ENCODE data around the gene FARP1.

GRCh38 chr13:98479496-98480003 lies 336.7 kb downstream of the FARP1 start:
- TF ChIP-seq, protein P1, sequence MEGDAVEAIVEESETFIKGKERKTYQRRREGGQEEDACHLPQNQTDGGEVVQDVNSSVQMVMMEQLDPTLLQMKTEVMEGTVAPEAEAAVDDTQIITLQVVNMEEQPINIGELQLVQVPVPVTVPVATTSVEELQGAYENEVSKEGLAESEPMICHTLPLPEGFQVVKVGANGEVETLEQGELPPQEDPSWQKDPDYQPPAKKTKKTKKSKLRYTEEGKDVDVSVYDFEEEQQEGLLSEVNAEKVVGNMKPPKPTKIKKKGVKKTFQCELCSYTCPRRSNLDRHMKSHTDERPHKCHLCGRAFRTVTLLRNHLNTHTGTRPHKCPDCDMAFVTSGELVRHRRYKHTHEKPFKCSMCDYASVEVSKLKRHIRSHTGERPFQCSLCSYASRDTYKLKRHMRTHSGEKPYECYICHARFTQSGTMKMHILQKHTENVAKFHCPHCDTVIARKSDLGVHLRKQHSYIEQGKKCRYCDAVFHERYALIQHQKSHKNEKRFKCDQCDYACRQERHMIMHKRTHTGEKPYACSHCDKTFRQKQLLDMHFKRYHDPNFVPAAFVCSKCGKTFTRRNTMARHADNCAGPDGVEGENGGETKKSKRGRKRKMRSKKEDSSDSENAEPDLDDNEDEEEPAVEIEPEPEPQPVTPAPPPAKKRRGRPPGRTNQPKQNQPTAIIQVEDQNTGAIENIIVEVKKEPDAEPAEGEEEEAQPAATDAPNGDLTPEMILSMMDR (conservative IDR thresholded peaks at IDR 0.05; ENCODE audit: low read length), result no peak
- TF ChIP-seq EZH2phosphoT487 (IDR thresholded peaks at IDR 0.05; ENCODE audit: borderline replicate concordance, low read depth, low read length), result no peak
